K562 (cell line): ENCODE results near the gene IDI2. TPM values are rescaled to one million over a fixed set of nuclear protein-coding genes. Genes with fewer than 3 reads are reported as not detected.

Experiments
- CBX3 ChIP-seq, 2 experiments: IDR thresholded peaks; 1 replicate in 1 of 2; 2 replicates in 1 of 2; pipeline ENCODE4 v1.6.1; 2012; ENCODE audit warnings: inconsistent platforms in 2 of 2, low read length in 2 of 2, borderline replicate concordance in 1 of 2, control low read depth in 1 of 2
- CTBP1 ChIP-seq: fragments of 450-650 bp; IDR thresholded peaks from 2 replicates; pipeline ENCODE4 v1.6.1; 2016; ENCODE audit warnings: borderline replicate concordance
- E2F6 ChIP-seq, 2 experiments: IDR thresholded peaks; 2 replicates each; pipeline ENCODE4 v1.6.1; 2011; ENCODE audit warnings: borderline replicate concordance in 1 of 2, control low read depth in 1 of 2, low read depth in 1 of 2, low read length in 1 of 2, mild to moderate bottlenecking in 1 of 2, mixed read lengths in 1 of 2, moderate library complexity in 1 of 2; ENCODE audit not compliant: insufficient read depth in 1 of 2, insufficient read length in 1 of 2, poor library complexity in 1 of 2, severe bottlenecking in 1 of 2; ENCODE audit errors: extremely low read depth in 1 of 2
- ERF ChIP-seq: fragments of 450-650 bp; formaldehyde crosslinking; IDR thresholded peaks from 2 replicates; pipeline ENCODE4 v1.4.0; 2020; ENCODE audit warnings: mild to moderate bottlenecking, mixed read lengths
- FUS ChIP-seq: fragments of 200-400 bp; formaldehyde crosslinking; optimal IDR thresholded peaks from 2 replicates; pipeline ENCODE3; 2017; ENCODE audit warnings: low read depth, low read length
- HEY1 ChIP-seq: fragments of 250-450 bp; sonication (Bioruptor Pico); IDR thresholded peaks from 2 replicates; pipeline ENCODE4 v1.5.0; 2020; ENCODE audit warnings: mild to moderate bottlenecking, moderate library complexity, borderline replicate concordance
- HIVEP1 ChIP-seq: fragments of 250-450 bp; sonication (Bioruptor Pico); IDR thresholded peaks from 2 replicates; pipeline ENCODE4 v1.4.0; 2020; ENCODE audit warnings: mild to moderate bottlenecking
- IRF2 ChIP-seq: sonication (generic); formaldehyde crosslinking; IDR thresholded peaks from 2 replicates; pipeline ENCODE4 v1.8.1; 2022; ENCODE audit warnings: mild to moderate bottlenecking, missing genetic modification reagents
- MAX ChIP-seq: sonication (generic); formaldehyde crosslinking; IDR thresholded peaks from 2 replicates; pipeline ENCODE4 v1.9.0; 2022; ENCODE audit warnings: mild to moderate bottlenecking, missing genetic modification reagents
- MEF2A ChIP-seq: IDR thresholded peaks from 2 replicates; pipeline ENCODE4 v1.6.1; 2011; ENCODE audit warnings: low read depth, mild to moderate bottlenecking, low read length, moderate library complexity; ENCODE audit not compliant: control insufficient read depth
- MYC ChIP-seq, 2 experiments: fragments of 250-450 bp in 1 of 2; sonication (Bioruptor Pico) in 1 of 2; IDR thresholded peaks; 2 replicates each; pipeline versions ENCODE4 v1.5.1 to v1.6.1; 2012 to 2021; ENCODE audit warnings: low read depth in 2 of 2, borderline replicate concordance in 1 of 2, improper control_type of control experiment in 1 of 2, low read length in 1 of 2, mild to moderate bottlenecking in 1 of 2, moderate library complexity in 1 of 2
- NCOA2 ChIP-seq, 2 experiments: fragments of 450-650 bp; IDR thresholded peaks; 2 replicates each; pipeline ENCODE4 v1.6.1; 2018; ENCODE audit warnings: mild to moderate bottlenecking in 2 of 2, moderate library complexity in 1 of 2; ENCODE audit not compliant: partially characterized antibody in 2 of 2
- NFRKB ChIP-seq: fragments of 450-650 bp; IDR thresholded peaks from 2 replicates; pipeline ENCODE4 v1.6.1; 2016; ENCODE audit warnings: low read depth
- PHB2 ChIP-seq: fragments of 450-650 bp; IDR thresholded peaks from 2 replicates; pipeline ENCODE4 v1.6.1; 2017; ENCODE audit warnings: low read depth
- PHF21A ChIP-seq: fragments of 450-650 bp; IDR thresholded peaks from 2 replicates; pipeline ENCODE4 v1.6.1; 2017; ENCODE audit warnings: low read depth, borderline replicate concordance
- POLR2G ChIP-seq: fragments of 200-400 bp; formaldehyde crosslinking; IDR thresholded peaks from 2 replicates; pipeline ENCODE4 v1.6.1; 2017; ENCODE audit warnings: low read depth, mild to moderate bottlenecking, antibody characterized with exemption, low read length, moderate library complexity
- RNF2 ChIP-seq: sonication (generic); IDR thresholded peaks from 2 replicates; pipeline ENCODE4 v1.6.1; 2016
- SMARCE1 ChIP-seq: fragments of 450-650 bp; IDR thresholded peaks from 2 replicates; pipeline ENCODE4 v1.7.1; 2016; ENCODE audit warnings: mild to moderate bottlenecking
- SPI1 ChIP-seq: IDR thresholded peaks from 2 replicates; pipeline ENCODE4 v1.6.1; 2011; ENCODE audit warnings: low read depth, low read length, control low read depth, borderline replicate concordance
- SRSF3 ChIP-seq: fragments of 200-400 bp; formaldehyde crosslinking; IDR thresholded peaks from 2 replicates; pipeline ENCODE4 v1.6.1; 2016; ENCODE audit warnings: mild to moderate bottlenecking, low read length, moderate library complexity; ENCODE audit not compliant: insufficient read depth
- ZBTB17 ChIP-seq: fragments of 450-650 bp; formaldehyde crosslinking; IDR thresholded peaks from 2 replicates; pipeline ENCODE4 v1.4.0; 2020; ENCODE audit warnings: mild to moderate bottlenecking
- ZBTB7A ChIP-seq: IDR thresholded peaks from 2 replicates; pipeline ENCODE4 v1.6.1; 2011; ENCODE audit warnings: low read depth, mild to moderate bottlenecking, low read length, moderate library complexity, borderline replicate concordance; ENCODE audit not compliant: control insufficient read depth
- ZNF586 ChIP-seq: fragments of 450-650 bp; formaldehyde crosslinking; conservative IDR thresholded peaks from 2 replicates; pipeline ENCODE4 v1.4.0; 2020; ENCODE audit warnings: mild to moderate bottlenecking, moderate library complexity
- ZNF639 ChIP-seq, 2 experiments: fragments of 200-800 bp in 1 of 2; sonication (Bioruptor generic) in 1 of 2; sonication (generic) in 1 of 2; formaldehyde crosslinking in 1 of 2; IDR thresholded peaks in 1 of 2; conservative IDR thresholded peaks in 1 of 2; 2 replicates each; pipeline versions ENCODE4 v1.5.0 to v1.6.1; 2016 to 2020; ENCODE audit warnings: missing compliant biosample characterization in 1 of 2, missing genetic modification characterization in 1 of 2, missing genetic modification reagents in 1 of 2
- ZNF76 ChIP-seq: fragments of 250-450 bp; sonication (Bioruptor Pico); IDR thresholded peaks from 2 replicates; pipeline ENCODE4 v1.4.0; 2020; ENCODE audit warnings: mild to moderate bottlenecking, moderate library complexity, borderline replicate concordance
- ZZZ3 ChIP-seq: fragments of 450-650 bp; IDR thresholded peaks from 2 replicates; pipeline ENCODE4 v1.6.1; 2016; ENCODE audit warnings: antibody characterized with exemption, mild to moderate bottlenecking, moderate library complexity
- polyA plus RNA-seq, 8 experiments: library from polyadenylated mRNA; depleted of rRNA in 4 of 8; stranded (reverse) in 5 of 8; unstranded in 3 of 8; fragments of >200 nt; fragmentation: Nextera tagmentation in 2 of 8; fragmentation: Illumina TruSeq in 1 of 8; extraction: Ambion mirVana in 2 of 8; extraction: Trizol in 1 of 8; gene quantifications; 2 replicates each; pipeline versions ENCODE4 v1.2.1 to v1.2.3, GENCODE V29; 2011 to 2014; ENCODE audit warnings: inconsistent platforms in 1 of 8, missing spikeins in 1 of 8
- total RNA-seq, 7 experiments: library from RNA; depleted of rRNA in 6 of 7; stranded (reverse); fragments of >200 nt in 6 of 7; fragmentation: Illumina TruSeq in 2 of 7; extraction: Trizol in 2 of 7; gene quantifications; 2 replicates each; pipeline versions ENCODE4 v1.2.1 to v1.2.3, GENCODE V29; 2011 to 2021; ENCODE audit warnings: low replicate concordance in 1 of 7

The IDI2 gene
- total and polyA plus RNA-seq, 9 of the 15 experiments (the other 6 are each of a cell fraction or from before 2014, with no cell fraction given), result not detected

GRCh38 chr10:1048732-1049424, 23.2 kb upstream of the IDI2 start, which contains the start of gene IDI1 (continued):
- TF ChIP-seq PHB2 (no peak), ZZZ3 (no peak), HIVEP1 (CRISPR knock-in tag) (peak; percentile 65; the same call in 1 of the 2 replicates), ZNF586 (CRISPR knock-in tag) (no peak), PHF21A (no peak), SPI1 (no peak), RNF2 (0 out of 2 replicates have a peak, but pooled peaks have one; percentile 68), MAX (peak; percentile 71), ERF (CRISPR knock-in tag) (0 out of 2 replicates have a peak, but pooled peaks have one; percentile 35), FUS (peak; percentile 40), E2F6 (IDR thresholded peaks at IDR 0.05; ENCODE audit: borderline replicate concordance in 1 of 2, extremely low read depth in 1 of 2, insufficient read depth in 1 of 2, insufficient read length in 1 of 2, low read depth in 1 of 2, low read length in 1 of 2, poor library complexity in 1 of 2, severe bottlenecking in 1 of 2) (peak; percentile 49 to 75), MYC (IDR thresholded peaks at IDR 0.05; ENCODE audit: low read depth, low read length) (peak; percentile 69; the same call in 1 of the 2 replicates), MYC (CRISPR knock-in tag; IDR thresholded peaks at IDR 0.05; ENCODE audit: borderline replicate concordance, low read depth) (peak; percentile 57; the same call in 1 of the 2 replicates), ZNF639 (CRISPR knock-in tag; conservative IDR thresholded peaks at IDR 0.05 in 1 of 2, IDR thresholded peaks at IDR 0.05 in 1 of 2) (peak in 1 of 2 experiments; percentile 87; a peak in 2 of 4 replicates), NFRKB (0 out of 2 replicates have a peak, but pooled peaks have one; percentile 48), SRSF3 (no peak), SMARCE1 (no peak), CBX3 (IDR thresholded peaks at IDR 0.05; ENCODE audit: borderline replicate concordance in 1 of 2, low read length in 2 of 2) (no peak), HEY1 (CRISPR knock-in tag) (no peak), MEF2A (no peak), ZBTB7A (0 out of 2 replicates have a peak, but pooled peaks have one; percentile 43), CTBP1 (peak; percentile 96), POLR2G (peak; percentile 98), ZBTB17 (CRISPR knock-in tag) (no peak), ZNF76 (CRISPR knock-in tag) (no peak), IRF2 (no peak), NCOA2 (IDR thresholded peaks at IDR 0.05; ENCODE audit: partially characterized antibody in 2 of 2) (no peak)
